GM18508 (cell line): ENCODE data around the gene FAM149A.

ENCODE experiments used
- ATAC-seq: cut with Tn5 transposase; IDR thresholded peaks from one replicate; pipeline ENCODE4 v1.9.1; 2021; ENCODE audit warnings: moderate number of reproducible peaks; ENCODE audit not compliant: insufficient read depth, unreplicated experiment

Gene FAM149A

GRCh38 chr4:186196063-186196462 lies 91.6 kb downstream of the FAM149A start:
- ATAC-seq, result no peak

GRCh38 chr4:186200516-186200915 lies 96.0 kb downstream of the FAM149A start:
- ATAC-seq, result no peak

- ATAC-seq, result no peak
Measured at GRCh38 chr4:186201010-186201409, 96.5 kb downstream of the FAM149A start.

GRCh38 chr4:186201535-186202230 lies 97.2 kb downstream of the FAM149A start:
- ATAC-seq, result no peak

GRCh38 chr4:186202490-186203140 lies 98.1 kb downstream of the FAM149A start:
- no peak for ATAC-seq

GRCh38 chr4:186203406-186203805 lies 98.9 kb downstream of the FAM149A start:
- ATAC-seq, result no peak

- ATAC-seq, result no peak
Measured at GRCh38 chr4:186204103-186204559, 99.6 kb downstream of the FAM149A start.

GRCh38 chr4:186204686-186205085 lies 100.2 kb downstream of the FAM149A start:
- no peak for ATAC-seq

GRCh38 chr4:186205156-186205555 lies 100.7 kb downstream of the FAM149A start:
- no peak for ATAC-seq

- ATAC-seq, result no peak
Measured at GRCh38 chr4:186216465-186217024, 112.0 kb downstream of the FAM149A start.

GRCh38 chr4:186217733-186218293 lies 113.3 kb downstream of the FAM149A start:
- no peak for ATAC-seq

GRCh38 chr4:186221624-186222023 lies 117.1 kb downstream of the FAM149A start:
- ATAC-seq, result no peak
